Measurements from ENCODE around the gene SELPLG.
"Not testable (repeated sequence)": the region's sequence is repeated elsewhere in the genome, so short reads cannot be mapped to it uniquely, and the experiment has no call there.

SELPLG gene

GRCh38 chr12:108586306-108586705, 47.4 kb downstream of the SELPLG start:
- no peak for FAIRE-seq

- FAIRE-seq = no peak
Measured at GRCh38 chr12:108585864-108586263, 47.8 kb downstream of the SELPLG start.

GRCh38 chr12:108584456-108585065, 49.1 kb downstream of the SELPLG start:
- FAIRE-seq = no peak

GRCh38 chr12:108583991-108584390, 49.7 kb downstream of the SELPLG start:
- no peak for FAIRE-seq

- FAIRE-seq = no peak
Measured at GRCh38 chr12:108582978-108583770, 50.5 kb downstream of the SELPLG start.

- no peak for FAIRE-seq
Measured at GRCh38 chr12:108582509-108582908, 51.2 kb downstream of the SELPLG start.

- FAIRE-seq = no peak
Measured at GRCh38 chr12:108581311-108582227, 52.1 kb downstream of the SELPLG start.

GRCh38 chr12:108580531-108580930, 53.2 kb downstream of the SELPLG start:
- no peak for FAIRE-seq

GRCh38 chr12:108578813-108579212, 54.9 kb downstream of the SELPLG start:
- no peak for FAIRE-seq

GRCh38 chr12:108578264-108578663, 55.4 kb downstream of the SELPLG start:
- FAIRE-seq = no peak

- no peak for FAIRE-seq
Measured at GRCh38 chr12:108577458-108577857, 56.2 kb downstream of the SELPLG start.

- FAIRE-seq = no peak
Measured at GRCh38 chr12:108576660-108577234, 56.9 kb downstream of the SELPLG start.

- FAIRE-seq = no peak
Measured at GRCh38 chr12:108575199-108575912, 58.3 kb downstream of the SELPLG start.

GRCh38 chr12:108574276-108574675, 59.4 kb downstream of the SELPLG start:
- not testable (repeated sequence) for FAIRE-seq

GRCh38 chr12:108573317-108573716, 60.4 kb downstream of the SELPLG start:
- FAIRE-seq = no peak

GRCh38 chr12:108572166-108572790, 61.4 kb downstream of the SELPLG start:
- no peak for FAIRE-seq

Data from A204.1 (cell line).